Esophagus squamous epithelium (tissue), 4 donors: Measurements from ENCODE around the gene NUDT16L1.

Experiments used
- POLR2A ChIP-seq, 4 donors: fragments of 450-650 bp; IDR thresholded peaks; one replicate each; pipeline ENCODE4 v1.6.1; 2017; ENCODE audit warnings: antibody characterized with exemption in 4 of 4, mild to moderate bottlenecking in 4 of 4, moderate library complexity in 3 of 4
- TF ChIP-seq, protein P1 (sequence below), 6 experiments: fragments of 450-650 bp in 4 of 6; fragments of 200-600 bp in 2 of 6; sonication (generic) in 2 of 6; IDR thresholded peaks; one replicate each; pipeline ENCODE4 v1.5.1; 2016 to 2019; ENCODE audit warnings: antibody characterized with exemption in 6 of 6, mild to moderate bottlenecking in 4 of 6, moderate library complexity in 4 of 6

GRCh38 chr16:4677994-4678393, 15.4 kb upstream of the NUDT16L1 start:
- TF ChIP-seq POLR2A (IDR thresholded peaks at IDR 0.05): no peak
- TF ChIP-seq, protein P1, sequence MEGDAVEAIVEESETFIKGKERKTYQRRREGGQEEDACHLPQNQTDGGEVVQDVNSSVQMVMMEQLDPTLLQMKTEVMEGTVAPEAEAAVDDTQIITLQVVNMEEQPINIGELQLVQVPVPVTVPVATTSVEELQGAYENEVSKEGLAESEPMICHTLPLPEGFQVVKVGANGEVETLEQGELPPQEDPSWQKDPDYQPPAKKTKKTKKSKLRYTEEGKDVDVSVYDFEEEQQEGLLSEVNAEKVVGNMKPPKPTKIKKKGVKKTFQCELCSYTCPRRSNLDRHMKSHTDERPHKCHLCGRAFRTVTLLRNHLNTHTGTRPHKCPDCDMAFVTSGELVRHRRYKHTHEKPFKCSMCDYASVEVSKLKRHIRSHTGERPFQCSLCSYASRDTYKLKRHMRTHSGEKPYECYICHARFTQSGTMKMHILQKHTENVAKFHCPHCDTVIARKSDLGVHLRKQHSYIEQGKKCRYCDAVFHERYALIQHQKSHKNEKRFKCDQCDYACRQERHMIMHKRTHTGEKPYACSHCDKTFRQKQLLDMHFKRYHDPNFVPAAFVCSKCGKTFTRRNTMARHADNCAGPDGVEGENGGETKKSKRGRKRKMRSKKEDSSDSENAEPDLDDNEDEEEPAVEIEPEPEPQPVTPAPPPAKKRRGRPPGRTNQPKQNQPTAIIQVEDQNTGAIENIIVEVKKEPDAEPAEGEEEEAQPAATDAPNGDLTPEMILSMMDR (IDR thresholded peaks at IDR 0.05): no peak
